Frontal cortex (tissue), 1 donor: ENCODE measurements around the gene ANAPC10. TPM values are rescaled to one million over a fixed set of nuclear protein-coding genes. Genes with fewer than 3 reads are reported as not detected.

Source experiments
- total RNA-seq: library from RNA; depleted of rRNA; stranded (reverse); fragments of >200 nt; gene quantifications from one replicate; pipeline ENCODE4 v1.2.3, GENCODE V29; 2014

The ANAPC10 gene
- total RNA-seq, 1 donor from 2014 or later: 29.3 TPM

Other genes starting within 250 kb of the ANAPC10 start
- 133 TPM for gene ABCE1, start 115 bp upstream of the ANAPC10 start, total RNA-seq
- gene OTUD4, start 82.4 kb upstream of the ANAPC10 start, total RNA-seq: 33.4 TPM